Mucosa of rectum (tissue), 2 donors: Measurements from ENCODE around the gene PTPN23.
"Not testable (repeated sequence)": the region's sequence is repeated elsewhere in the genome, so short reads cannot be mapped to it uniquely, and the experiment has no call there.

Source experiments
- H3K27ac ChIP-seq, 2 donors: one replicate each; pipeline ENCODE4 v1.7.0; 2013; ENCODE audit warnings: inconsistent platforms in 2 of 2, low read depth in 2 of 2, low read length in 2 of 2
- H3K27me3 ChIP-seq, 2 donors: one replicate each; pipeline ENCODE4 v1.7.0; 2013; ENCODE audit warnings: low read length in 2 of 2; ENCODE audit not compliant: control insufficient read depth in 2 of 2, insufficient read depth in 2 of 2
- H3K36me3 ChIP-seq, 2 donors: one replicate each; pipeline ENCODE4 v1.7.0; 2013; ENCODE audit warnings: low read length in 2 of 2; ENCODE audit not compliant: control insufficient read depth in 2 of 2, insufficient read depth in 2 of 2
- H3K4me1 ChIP-seq, 2 donors: one replicate each; pipeline ENCODE4 v1.7.0; 2013; ENCODE audit warnings: low read length in 2 of 2, mild to moderate bottlenecking in 1 of 2; ENCODE audit not compliant: control insufficient read depth in 2 of 2, insufficient read depth in 2 of 2
- H3K4me3 ChIP-seq, 2 donors: one replicate each; pipeline ENCODE4 v1.7.0; 2013; ENCODE audit warnings: low read length in 2 of 2
- H3K9ac ChIP-seq, 2 donors: one replicate each; pipeline ENCODE4 v1.7.0; 2013; ENCODE audit warnings: low read length in 2 of 2, low read depth in 1 of 2, mild to moderate bottlenecking in 1 of 2
- H3K9me3 ChIP-seq, 2 donors: one replicate each; pipeline ENCODE4 v1.7.0; 2013; ENCODE audit warnings: low read length in 2 of 2; ENCODE audit not compliant: control insufficient read depth in 2 of 2
- donor health status: healthy.
- donor health status: Normal muscosa, but diverticular disease.

Gene PTPN23

DNA sequence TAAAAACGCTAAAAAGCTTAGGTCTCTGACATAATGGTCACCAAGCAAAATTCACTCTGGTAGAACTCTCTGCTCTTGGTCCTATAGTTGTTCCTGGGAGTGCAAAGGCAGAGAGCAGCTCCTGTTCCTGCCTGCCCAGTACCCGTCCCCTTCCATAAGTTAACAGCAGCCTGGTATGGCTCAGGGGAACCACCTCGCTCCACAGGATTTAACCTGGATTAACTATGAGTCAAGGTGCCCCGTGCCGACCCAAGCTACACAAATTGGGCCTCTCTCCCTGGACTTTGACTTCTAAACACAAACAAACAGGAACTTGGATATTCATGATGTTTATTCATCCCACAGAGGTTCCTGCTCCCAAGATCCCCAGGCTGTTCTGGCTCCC is 62.8 kb downstream of the PTPN23 start:
- Histone ChIP-seq H3K4me1 (peaks cover 32 to 50% of the 10 kb centered on the region in 2 donors), H3K4me3 (peak overlapping the region in 1 of 2 donors; percentile 42), H3K36me3 (peaks cover 6 to 9% of the 10 kb centered on the region in 2 donors), H3K9ac (peak overlapping the region; percentile 32 to 54), H3K9me3 (no peaks in the 10 kb centered on the region), H3K27ac (peak overlapping the region; percentile 83 to 86), H3K27me3 (no peaks in the 10 kb centered on the region)

DNA sequence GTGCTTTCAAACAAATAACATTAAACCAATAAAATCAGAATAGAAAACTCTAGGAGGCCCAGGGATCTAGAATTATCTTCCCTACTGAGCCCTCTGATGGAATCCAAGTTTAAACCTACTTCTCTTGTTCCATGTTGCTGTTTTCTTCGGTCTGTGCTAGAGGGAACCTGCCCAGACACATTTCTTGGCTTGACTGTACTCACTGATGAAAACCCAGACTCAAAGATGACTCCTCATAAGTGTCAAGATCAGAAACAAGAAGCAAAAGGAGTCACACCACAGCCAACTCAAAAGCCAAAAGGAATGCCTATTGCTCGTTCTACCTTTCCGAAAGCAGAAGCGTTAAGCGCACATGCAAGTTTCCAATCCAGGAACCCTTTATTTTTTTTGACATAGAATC is 63.3 kb downstream of the PTPN23 start:
- peak overlapping the region; percentile 83 to 86 for H3K27ac ChIP-seq
- H3K4me1 ChIP-seq: peaks cover 32 to 50% of the 10 kb centered on the region in 2 donors
- H3K9me3 ChIP-seq: no peaks in the 10 kb centered on the region
- peaks cover 6 to 9% of the 10 kb centered on the region in 2 donors for H3K36me3 ChIP-seq
- H3K4me3 ChIP-seq: no peak overlapping the region
- H3K9ac ChIP-seq: no peak overlapping the region
- H3K27me3 ChIP-seq: no peaks in the 10 kb centered on the region

DNA sequence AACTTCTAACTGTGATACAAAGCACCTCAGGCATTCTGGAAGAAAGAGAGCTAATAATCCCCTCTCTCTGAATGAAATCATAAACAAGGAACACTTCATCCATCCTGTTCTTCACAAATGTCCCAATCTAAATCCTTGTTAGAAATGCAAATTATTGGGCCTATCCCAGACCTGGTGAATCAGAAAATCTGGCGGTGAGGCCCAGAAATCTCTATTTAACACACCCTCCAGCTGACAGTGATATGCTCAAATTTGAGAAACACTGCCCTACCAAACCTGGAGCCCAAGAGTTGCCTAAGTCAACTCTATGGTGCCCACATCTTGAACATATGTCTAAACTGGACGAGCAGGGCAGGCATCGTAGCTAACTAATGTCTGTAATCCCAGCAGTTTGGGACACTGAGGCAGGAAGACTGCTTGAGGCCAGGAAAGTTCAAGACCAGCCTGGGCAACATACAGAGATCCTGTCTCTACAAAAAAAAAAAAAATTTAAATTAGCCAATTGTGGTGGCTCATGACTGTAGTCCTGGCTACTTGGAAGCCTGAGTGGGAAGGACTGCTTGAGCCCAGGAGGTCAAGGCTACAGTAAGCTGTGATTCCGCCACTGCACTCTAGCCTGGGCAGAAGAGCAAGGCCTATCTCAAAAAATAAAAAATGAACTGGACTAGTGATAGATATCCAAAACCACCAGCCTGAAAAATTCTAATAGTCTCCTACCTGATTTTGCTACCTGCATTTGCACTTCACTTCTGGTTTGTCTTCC is 71.8 kb downstream of the PTPN23 start:
- no peaks in the 10 kb centered on the region for H3K4me1 ChIP-seq
- no peak overlapping the region for H3K27ac ChIP-seq
- no peak overlapping the region for H3K4me3 ChIP-seq
- H3K27me3 ChIP-seq: no peaks in the 10 kb centered on the region
- H3K36me3 ChIP-seq: no peaks in the 10 kb centered on the region
- H3K9ac ChIP-seq: no peak overlapping the region
- H3K9me3 ChIP-seq: no peaks in the 10 kb centered on the region

DNA sequence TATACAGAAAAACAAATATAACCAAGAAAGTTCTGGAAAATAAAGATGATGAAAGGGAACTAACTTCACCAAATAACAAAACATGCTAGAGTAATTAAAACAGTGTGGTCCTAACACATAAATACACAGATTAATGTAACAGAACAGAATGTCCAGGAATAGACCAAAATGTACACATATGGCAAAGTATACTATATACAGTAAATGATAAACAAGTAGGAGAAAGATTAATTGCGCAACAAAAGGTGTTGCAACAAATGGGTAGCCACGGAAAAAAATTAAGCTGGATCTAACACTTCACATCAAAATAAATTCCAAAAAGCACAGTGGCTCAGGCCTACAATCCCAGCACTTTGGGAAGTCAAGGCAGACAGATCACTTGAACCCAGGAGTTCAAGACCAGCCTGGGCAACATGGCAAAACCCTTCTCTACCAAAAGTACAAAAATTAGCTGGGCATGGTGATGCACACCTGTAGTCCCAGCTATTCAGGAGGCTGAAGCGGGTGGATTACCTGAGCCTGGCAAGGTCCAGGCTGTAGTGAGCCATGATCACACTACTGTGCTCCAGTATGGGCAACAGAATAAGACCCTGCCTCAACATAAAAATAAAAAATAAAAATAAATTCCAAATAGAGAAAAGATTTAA is 75.1 kb downstream of the PTPN23 start:
- H3K9ac ChIP-seq: no peak overlapping the region
- no peak overlapping the region for H3K27ac ChIP-seq
- H3K4me1 ChIP-seq: no peaks in the 10 kb centered on the region
- no peaks in the 10 kb centered on the region for H3K9me3 ChIP-seq
- H3K36me3 ChIP-seq: no peaks in the 10 kb centered on the region
- no peak overlapping the region for H3K4me3 ChIP-seq
- no peaks in the 10 kb centered on the region for H3K27me3 ChIP-seq

DNA sequence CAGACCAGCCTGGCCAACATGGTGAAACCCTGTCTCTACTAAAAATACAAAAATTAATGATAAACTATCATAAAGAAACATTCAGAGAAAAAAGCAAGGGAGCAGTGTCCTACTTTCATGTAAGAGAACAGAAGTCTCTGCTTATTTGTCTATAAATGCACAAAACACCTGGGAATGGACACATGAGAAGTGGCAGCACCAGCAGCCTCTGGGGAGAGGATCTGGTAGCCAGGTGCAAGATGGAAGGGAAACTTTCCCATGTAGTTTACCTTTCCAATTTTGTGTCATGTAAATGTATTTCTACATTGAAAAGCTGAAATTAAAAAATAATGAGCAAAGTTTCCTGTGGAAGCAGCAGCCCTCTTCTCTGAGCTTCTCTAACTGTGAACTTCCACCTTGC is 76.2 kb downstream of the PTPN23 start:
- Histone ChIP-seq H3K4me3 (no peak overlapping the region), H3K36me3 (no peaks in the 10 kb centered on the region), H3K27ac (no peak overlapping the region), H3K4me1 (no peaks in the 10 kb centered on the region), H3K9ac (no peak overlapping the region), H3K9me3 (no peaks in the 10 kb centered on the region), H3K27me3 (no peaks in the 10 kb centered on the region)

DNA sequence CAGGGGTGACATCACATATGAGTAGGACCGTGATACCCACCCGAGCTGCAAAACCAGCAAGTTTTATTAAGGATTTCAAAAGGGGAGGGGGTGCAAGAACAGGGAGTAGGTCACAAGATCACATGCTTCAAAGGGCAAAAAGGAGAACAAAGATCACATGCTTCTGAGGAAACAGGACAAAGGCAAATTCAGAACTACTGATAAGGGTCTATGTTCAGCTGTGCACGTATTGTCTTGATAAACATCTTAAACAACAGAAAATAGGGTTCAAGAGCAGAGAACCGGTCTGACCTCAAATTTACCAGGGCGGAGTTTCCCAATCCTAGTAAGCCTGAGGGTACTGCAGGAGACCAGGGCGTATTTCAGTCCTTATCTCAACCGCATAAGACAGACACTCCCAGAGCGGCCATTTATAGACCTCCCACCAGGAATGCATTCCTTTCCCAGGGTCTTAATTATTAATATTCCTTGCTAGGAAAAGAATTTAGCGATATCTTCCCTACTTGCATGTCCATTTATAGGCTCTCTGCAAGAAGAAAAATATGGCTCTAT is 78.8 kb downstream of the PTPN23 start:
- H3K4me3 ChIP-seq, H3K4me1 ChIP-seq, H3K27ac ChIP-seq, H3K36me3 ChIP-seq, H3K9me3 ChIP-seq, H3K9ac ChIP-seq, H3K27me3 ChIP-seq: not testable (repeated sequence)
